ENCODE data around the gene RETREG2.
"Not testable (repeated sequence)": the region's sequence is repeated elsewhere in the genome, so short reads cannot be mapped to it uniquely, and the experiment has no call there.

The RETREG2 gene

GRCh38 chr2:219184121-219184520 lies 6.0 kb downstream of the RETREG2 start:
- Histone ChIP-seq H3K27me3 (ENCODE audit: control insufficient read depth in 2 of 2, insufficient read depth in 2 of 2, low read length in 2 of 2) (no peaks in the 10 kb centered on the region), H3K4me1 (ENCODE audit: control insufficient read depth in 2 of 2, insufficient read depth in 2 of 2, low read length in 2 of 2) (peaks cover 19 to 23% of the 10 kb centered on the region in 2 donors), H3K9me3 (ENCODE audit: control insufficient read depth in 2 of 2, low read length in 2 of 2) (no peaks in the 10 kb centered on the region), H3K27ac (ENCODE audit: low read depth in 2 of 2, low read length in 2 of 2) (peak overlapping the region; percentile 81 to 83), H3K9ac (ENCODE audit: low read depth in 1 of 2, low read length in 2 of 2) (no peak overlapping the region), H3K36me3 (ENCODE audit: control insufficient read depth in 2 of 2, insufficient read depth in 2 of 2, low read length in 2 of 2) (peaks cover 45 to 50% of the 10 kb centered on the region in 2 donors), H3K4me3 (ENCODE audit: low read length in 2 of 2) (no peak overlapping the region)

GRCh38 chr2:219186754-219187456 lies 8.8 kb downstream of the RETREG2 start:
- peaks cover 25 to 26% of the 10 kb centered on the region in 2 donors for H3K36me3 ChIP-seq (ENCODE audit: control insufficient read depth in 2 of 2, insufficient read depth in 2 of 2, low read length in 2 of 2)
- no peaks in the 10 kb centered on the region for H3K27me3 ChIP-seq (ENCODE audit: control insufficient read depth in 2 of 2, insufficient read depth in 2 of 2, low read length in 2 of 2)
- H3K4me3 ChIP-seq (ENCODE audit: low read length in 2 of 2), result no peak overlapping the region
- H3K9me3 ChIP-seq (ENCODE audit: control insufficient read depth in 2 of 2, low read length in 2 of 2), result no peaks in the 10 kb centered on the region
- peaks cover 12 to 19% of the 10 kb centered on the region in 2 donors for H3K4me1 ChIP-seq (ENCODE audit: control insufficient read depth in 2 of 2, insufficient read depth in 2 of 2, low read length in 2 of 2)
- H3K9ac ChIP-seq (ENCODE audit: low read depth in 1 of 2, low read length in 2 of 2), result no peak overlapping the region
- no peak overlapping the region for H3K27ac ChIP-seq (ENCODE audit: low read depth in 2 of 2, low read length in 2 of 2)

GRCh38 chr2:219197388-219197787 lies 19.3 kb downstream of the RETREG2 start:
- Histone ChIP-seq H3K4me1 (ENCODE audit: control insufficient read depth in 2 of 2, insufficient read depth in 2 of 2, low read length in 2 of 2) (no peaks in the 10 kb centered on the region), H3K27me3 (ENCODE audit: control insufficient read depth in 2 of 2, insufficient read depth in 2 of 2, low read length in 2 of 2) (no peaks in the 10 kb centered on the region), H3K27ac (ENCODE audit: low read depth in 2 of 2, low read length in 2 of 2) (no peak overlapping the region), H3K4me3 (ENCODE audit: low read length in 2 of 2) (no peak overlapping the region), H3K9me3 (ENCODE audit: control insufficient read depth in 2 of 2, low read length in 2 of 2) (no peaks in the 10 kb centered on the region), H3K36me3 (ENCODE audit: control insufficient read depth in 2 of 2, insufficient read depth in 2 of 2, low read length in 2 of 2) (no peaks in the 10 kb centered on the region), H3K9ac (ENCODE audit: low read depth in 1 of 2, low read length in 2 of 2) (no peak overlapping the region)

GRCh38 chr2:219198974-219199373 lies 20.9 kb downstream of the RETREG2 start:
- H3K4me1 ChIP-seq (ENCODE audit: control insufficient read depth in 2 of 2, insufficient read depth in 2 of 2, low read length in 2 of 2), result no peaks in the 10 kb centered on the region
- no peak overlapping the region for H3K27ac ChIP-seq (ENCODE audit: low read depth in 2 of 2, low read length in 2 of 2)
- no peaks in the 10 kb centered on the region for H3K36me3 ChIP-seq (ENCODE audit: control insufficient read depth in 2 of 2, insufficient read depth in 2 of 2, low read length in 2 of 2)
- H3K4me3 ChIP-seq (ENCODE audit: low read length in 2 of 2), result no peak overlapping the region
- H3K27me3 ChIP-seq (ENCODE audit: control insufficient read depth in 2 of 2, insufficient read depth in 2 of 2, low read length in 2 of 2), result no peaks in the 10 kb centered on the region
- H3K9ac ChIP-seq (ENCODE audit: low read depth in 1 of 2, low read length in 2 of 2), result no peak overlapping the region
- no peaks in the 10 kb centered on the region for H3K9me3 ChIP-seq (ENCODE audit: control insufficient read depth in 2 of 2, low read length in 2 of 2)

- Histone ChIP-seq H3K4me1 (ENCODE audit: control insufficient read depth in 2 of 2, insufficient read depth in 2 of 2, low read length in 2 of 2) (no peaks in the 10 kb centered on the region), H3K27me3 (ENCODE audit: control insufficient read depth in 2 of 2, insufficient read depth in 2 of 2, low read length in 2 of 2) (no peaks in the 10 kb centered on the region), H3K36me3 (ENCODE audit: control insufficient read depth in 2 of 2, insufficient read depth in 2 of 2, low read length in 2 of 2) (no peaks in the 10 kb centered on the region), H3K27ac (ENCODE audit: low read depth in 2 of 2, low read length in 2 of 2) (no peak overlapping the region), H3K9ac (ENCODE audit: low read depth in 1 of 2, low read length in 2 of 2) (no peak overlapping the region), H3K4me3 (ENCODE audit: low read length in 2 of 2) (no peak overlapping the region), H3K9me3 (ENCODE audit: control insufficient read depth in 2 of 2, low read length in 2 of 2) (no peaks in the 10 kb centered on the region)
These were observed 21.6 kb downstream of the RETREG2 start for GRCh38 chr2:219199470-219200211.

- H3K27ac ChIP-seq (ENCODE audit: low read depth in 2 of 2, low read length in 2 of 2), result not testable (repeated sequence)
These were observed 22.6 kb downstream of the RETREG2 start for GRCh38 chr2:219200502-219201326.

GRCh38 chr2:219201331-219201730 lies 23.3 kb downstream of the RETREG2 start:
- H3K36me3 ChIP-seq (ENCODE audit: control insufficient read depth in 2 of 2, insufficient read depth in 2 of 2, low read length in 2 of 2); H3K9me3 ChIP-seq (ENCODE audit: control insufficient read depth in 2 of 2, low read length in 2 of 2); H3K27me3 ChIP-seq (ENCODE audit: control insufficient read depth in 2 of 2, insufficient read depth in 2 of 2, low read length in 2 of 2); H3K4me1 ChIP-seq (ENCODE audit: control insufficient read depth in 2 of 2, insufficient read depth in 2 of 2, low read length in 2 of 2); H3K27ac ChIP-seq (ENCODE audit: low read depth in 2 of 2, low read length in 2 of 2); H3K4me3 ChIP-seq (ENCODE audit: low read length in 2 of 2); H3K9ac ChIP-seq (ENCODE audit: low read depth in 1 of 2, low read length in 2 of 2): not testable (repeated sequence)

More at GRCh38 chr2:219200502-219201326, 22.6 kb downstream of the RETREG2 start:
- H3K4me3 ChIP-seq (ENCODE audit: low read length in 2 of 2); H3K36me3 ChIP-seq (ENCODE audit: control insufficient read depth in 2 of 2, insufficient read depth in 2 of 2, low read length in 2 of 2); H3K9me3 ChIP-seq (ENCODE audit: control insufficient read depth in 2 of 2, low read length in 2 of 2); H3K27me3 ChIP-seq (ENCODE audit: control insufficient read depth in 2 of 2, insufficient read depth in 2 of 2, low read length in 2 of 2); H3K9ac ChIP-seq (ENCODE audit: low read depth in 1 of 2, low read length in 2 of 2); H3K4me1 ChIP-seq (ENCODE audit: control insufficient read depth in 2 of 2, insufficient read depth in 2 of 2, low read length in 2 of 2): not testable (repeated sequence)

GRCh38 chr2:219204425-219205164 lies 26.5 kb downstream of the RETREG2 start:
- H3K4me1 ChIP-seq (ENCODE audit: control insufficient read depth in 2 of 2, insufficient read depth in 2 of 2, low read length in 2 of 2), result peaks cover 16 to 19% of the 10 kb centered on the region in 2 donors
- no peak overlapping the region for H3K27ac ChIP-seq (ENCODE audit: low read depth in 2 of 2, low read length in 2 of 2)
- no peaks in the 10 kb centered on the region for H3K27me3 ChIP-seq (ENCODE audit: control insufficient read depth in 2 of 2, insufficient read depth in 2 of 2, low read length in 2 of 2)

GRCh38 chr2:219205165-219205538 lies 27.1 kb downstream of the RETREG2 start:
- no peak overlapping the region for H3K9ac ChIP-seq (ENCODE audit: low read depth in 1 of 2, low read length in 2 of 2)
- H3K27me3 ChIP-seq (ENCODE audit: control insufficient read depth in 2 of 2, insufficient read depth in 2 of 2, low read length in 2 of 2), result no peaks in the 10 kb centered on the region
- H3K4me1 ChIP-seq (ENCODE audit: control insufficient read depth in 2 of 2, insufficient read depth in 2 of 2, low read length in 2 of 2), result peaks cover 16 to 19% of the 10 kb centered on the region in 2 donors
- no peak overlapping the region for H3K27ac ChIP-seq (ENCODE audit: low read depth in 2 of 2, low read length in 2 of 2)
- peaks cover 17 to 18% of the 10 kb centered on the region in 2 donors for H3K36me3 ChIP-seq (ENCODE audit: control insufficient read depth in 2 of 2, insufficient read depth in 2 of 2, low read length in 2 of 2)
- no peak overlapping the region for H3K4me3 ChIP-seq (ENCODE audit: low read length in 2 of 2)
- H3K9me3 ChIP-seq (ENCODE audit: control insufficient read depth in 2 of 2, low read length in 2 of 2), result no peaks in the 10 kb centered on the region

More at GRCh38 chr2:219204425-219205164, 26.5 kb downstream of the RETREG2 start:
- H3K9me3 ChIP-seq (ENCODE audit: control insufficient read depth in 2 of 2, low read length in 2 of 2), result no peaks in the 10 kb centered on the region
- peaks cover 13 to 16% of the 10 kb centered on the region in 2 donors for H3K36me3 ChIP-seq (ENCODE audit: control insufficient read depth in 2 of 2, insufficient read depth in 2 of 2, low read length in 2 of 2)
- no peak overlapping the region for H3K9ac ChIP-seq (ENCODE audit: low read depth in 1 of 2, low read length in 2 of 2)
- H3K4me3 ChIP-seq (ENCODE audit: low read length in 2 of 2), result no peak overlapping the region
